HL-60 (cell line): ENCODE results near the gene CEP112.

Source experiments
- DNase-seq, 2 experiments: peaks; one replicate each; pipeline ENCODE4 v3.0.0-alpha.2; 2010 to 2020; ENCODE audit warnings: low read depth in 1 of 2, low spot score in 1 of 2
- H3K27ac ChIP-seq: fragments of 250-450 bp; sonication (Bioruptor Pico); replicated peaks from 2 replicates; pipeline ENCODE4 v1.5.1; 2020; ENCODE audit warnings: mild to moderate bottlenecking, moderate library complexity
- H3K27me3 ChIP-seq: fragments of 250-450 bp; sonication (Bioruptor Pico); 2 replicates; pipeline ENCODE4 v1.5.1; 2021; ENCODE audit warnings: mild to moderate bottlenecking, moderate library complexity; ENCODE audit not compliant: insufficient read depth, poor library complexity, severe bottlenecking
- H3K4me3 ChIP-seq: replicated peaks from 2 replicates; pipeline ENCODE4 v1.5.1; 2011; ENCODE audit warnings: mild to moderate bottlenecking, control low read depth, low read length; ENCODE audit not compliant: insufficient read depth
- CTCF ChIP-seq: IDR thresholded peaks from one replicate; pipeline ENCODE4 v1.5.1; 2011; ENCODE audit warnings: low read length, control low read depth, inconsistent platforms; ENCODE audit not compliant: insufficient read depth
- GABPA ChIP-seq: IDR thresholded peaks from 2 replicates; pipeline ENCODE4 v1.6.1; 2012; ENCODE audit warnings: low read depth
- POLR2AphosphoS5 ChIP-seq: IDR thresholded peaks from 2 replicates; pipeline ENCODE4 v1.6.1; 2012; ENCODE audit warnings: low read depth
- REST ChIP-seq: IDR thresholded peaks from 2 replicates; pipeline ENCODE4 v1.6.1; 2012; ENCODE audit warnings: low read depth; ENCODE audit not compliant: insufficient replicate concordance
- SPI1 ChIP-seq: IDR thresholded peaks from 2 replicates; pipeline ENCODE4 v1.6.1; 2012; ENCODE audit warnings: low read depth, mild to moderate bottlenecking, borderline replicate concordance

The CEP112 gene

GRCh38 chr17:65742403-65743307 is 449.3 kb downstream of the CEP112 start:
- DNase-seq, result no peak
- no peak overlapping the region for H3K27ac ChIP-seq
- H3K27me3 ChIP-seq, result no peaks in the 10 kb centered on the region
- no peak for TF ChIP-seq REST
- TF ChIP-seq CTCF, result no peak
- H3K4me3 ChIP-seq, result no peak overlapping the region

GRCh38 chr17:65741710-65742109 is 450.2 kb downstream of the CEP112 start:
- H3K27ac ChIP-seq, result no peak overlapping the region
- no peak for DNase-seq
- H3K27me3 ChIP-seq, result no peaks in the 10 kb centered on the region
- H3K4me3 ChIP-seq, result no peak overlapping the region
- TF ChIP-seq POLR2AphosphoS5, result no peak
- no peak for TF ChIP-seq SPI1
- no peak for TF ChIP-seq CTCF
- no peak for TF ChIP-seq GABPA
- TF ChIP-seq REST, result no peak

- Histone ChIP-seq H3K27me3 (no peaks in the 10 kb centered on the region), H3K27ac (no peak overlapping the region), H3K4me3 (no peak overlapping the region)
- TF ChIP-seq REST, result no peak
- no peak for TF ChIP-seq GABPA
- TF ChIP-seq POLR2AphosphoS5, result no peak
- TF ChIP-seq SPI1, result no peak
- TF ChIP-seq CTCF, result no peak
- DNase-seq, result no peak
Measured at GRCh38 chr17:65739034-65739433, 452.9 kb downstream of the CEP112 start.
